Thyroid gland (tissue), 4 donors: ENCODE results near the gene FAM180B. TPM values are rescaled to one million over a fixed set of nuclear protein-coding genes. Genes with fewer than 3 reads are reported as not detected.

ENCODE experiments used
- DNase-seq, 2 donors: peaks; one replicate each; pipeline ENCODE4 v3.0.0-alpha.2; 2019
- H3K27ac ChIP-seq, 3 donors: fragments of 200-600 bp; sonication (generic); 1 replicate in 2 of 3; 2 replicates in 1 of 3; pipeline ENCODE4 v1.5.1; 2016 to 2019; ENCODE audit warnings: mild to moderate bottlenecking in 1 of 3, moderate library complexity in 1 of 3
- H3K27me3 ChIP-seq: fragments of 200-600 bp; sonication (generic); one replicate; pipeline ENCODE4 v1.5.1; 2019
- H3K36me3 ChIP-seq, 2 donors: fragments of 200-600 bp; sonication (generic); one replicate each; pipeline ENCODE4 v1.5.1; 2016 to 2019
- H3K4me1 ChIP-seq, 2 donors: fragments of 200-600 bp; sonication (generic); one replicate each; pipeline ENCODE4 v1.5.1; 2017 to 2019
- H3K4me3 ChIP-seq, 3 donors: fragments of 200-600 bp; sonication (generic); replicated peaks in 1 of 3; 1 replicate in 2 of 3; 2 replicates in 1 of 3; pipeline ENCODE4 v1.5.1; 2016; ENCODE audit warnings: mild to moderate bottlenecking in 1 of 3
- H3K9me3 ChIP-seq: fragments of 200-600 bp; sonication (generic); one replicate; pipeline ENCODE4 v1.5.1; 2017
- CTCF ChIP-seq, 6 experiments: fragments of 200-600 bp in 3 of 6; fragments of 450-650 bp in 3 of 6; sonication (generic) in 3 of 6; IDR thresholded peaks; one replicate each; pipeline ENCODE4 v1.5.1; 2016 to 2019; ENCODE audit warnings: antibody characterized with exemption in 6 of 6, mild to moderate bottlenecking in 2 of 6, inconsistent platforms in 1 of 6, moderate library complexity in 1 of 6
- POLR2A ChIP-seq, 2 donors: fragments of 450-650 bp; IDR thresholded peaks; one replicate each; pipeline ENCODE4 v1.6.1; 2017; ENCODE audit warnings: antibody characterized with exemption in 2 of 2, mild to moderate bottlenecking in 2 of 2, moderate library complexity in 1 of 2
- WGBS, 2 donors: methylation state at CpG; one replicate each; pipeline ENCODE4 v1.1.5; 2017; 5-methylcytosine and 5-hydroxymethylcytosine counted together
- intact Hi-C: fragments of 100-400 bp; cut with DNase I; formaldehyde crosslinking; loops from one replicate; pipeline ENCODE4 v1.15.1; 2023
- total RNA-seq, 4 donors: library from RNA; depleted of rRNA; stranded (reverse); fragments of >200 nt; gene quantifications; one replicate each; pipeline ENCODE4 v1.2.3, GENCODE V29; 2016

The FAM180B gene
- 1 to 10 TPM in 3 of 4 donors, under 1 TPM in 1; 0.83 to 3.1 (median 1.4) TPM for total RNA-seq

- peaks cover 32 to 37% of the 10 kb centered on the region in 2 donors for H3K36me3 ChIP-seq
- no peak within 1 kb of the TSS for H3K27ac ChIP-seq
Observed at GRCh38 chr11:47586098-47586855, at the start of gene FAM180B. Gene FAM180B, plus strand, starts transcription at chr11:47586678. Its CDS starts 91 bp downstream, at chr11:47586769.

GRCh38 chr11:47536915-47537314 lies 49.6 kb upstream of the FAM180B start:
- intact Hi-C loops, result no loop called here
- 55 to 63% methylated on average over 3 of the region's 3 CpGs for WGBS, 2 donors
- H3K36me3 ChIP-seq, result no peaks in the 10 kb centered on the region
- TF ChIP-seq POLR2A (IDR thresholded peaks at IDR 0.05), result no peak
- no peak for TF ChIP-seq CTCF (IDR thresholded peaks at IDR 0.05)
- no peaks in the 10 kb centered on the region for H3K27me3 ChIP-seq
- H3K4me1 ChIP-seq, result peaks cover 40 to 64% of the 10 kb centered on the region in 2 donors
- no peak for DNase-seq
- H3K27ac ChIP-seq, result no peak overlapping the region
- no peak overlapping the region for H3K4me3 ChIP-seq
- no peaks in the 10 kb centered on the region for H3K9me3 ChIP-seq

More at GRCh38 chr11:47586098-47586855, at the start of gene FAM180B:
- TF ChIP-seq POLR2A (IDR thresholded peaks at IDR 0.05), result no peak
- TF ChIP-seq CTCF (IDR thresholded peaks at IDR 0.05), result no peak
- intact Hi-C loops, result no loop called here
- DNase-seq, result peak in 1 of 2 donors; percentile 32
- Histone ChIP-seq H3K4me3 (no peak within 1 kb of the TSS), H3K9me3 (no peaks in the 10 kb centered on the region), H3K4me1 (no peaks in the 10 kb centered on the region), H3K27me3 (peaks cover 5% of the 10 kb centered on the region)
- WGBS, 2 donors, result 60 to 73% methylated on average over 10 to 11 of the region's 12 CpGs

GRCh38 chr11:47538741-47539565 lies 47.5 kb upstream of the FAM180B start:
- no peaks in the 10 kb centered on the region for H3K27me3 ChIP-seq
- DNase-seq, result peak; percentile 48 to 57
- 38 to 46% methylated on average over 10 of the region's 10 CpGs for WGBS, 2 donors
- H3K9me3 ChIP-seq, result no peaks in the 10 kb centered on the region
- peak overlapping the region in 2 of 3 donors; percentile 19 to 54 for H3K27ac ChIP-seq
- H3K36me3 ChIP-seq, result no peaks in the 10 kb centered on the region
- intact Hi-C loops, result no loop called here
- TF ChIP-seq CTCF (IDR thresholded peaks at IDR 0.05) (no peak), POLR2A (IDR thresholded peaks at IDR 0.05) (no peak)
- peaks cover 35 to 43% of the 10 kb centered on the region in 2 donors for H3K4me1 ChIP-seq
- H3K4me3 ChIP-seq, result no peak overlapping the region

GRCh38 chr11:47539681-47540039 lies 46.8 kb upstream of the FAM180B start:
- H3K36me3 ChIP-seq, result no peaks in the 10 kb centered on the region
- TF ChIP-seq CTCF (IDR thresholded peaks at IDR 0.05) (no peak), POLR2A (IDR thresholded peaks at IDR 0.05) (no peak)
- no peaks in the 10 kb centered on the region for H3K27me3 ChIP-seq
- DNase-seq, result no peak
- H3K4me1 ChIP-seq, result peaks cover 35 to 38% of the 10 kb centered on the region in 2 donors
- WGBS, 2 donors, result 33 to 35% methylated on average over 2 of the region's 2 CpGs
- intact Hi-C loops, result no loop called here
- H3K27ac ChIP-seq, result peak overlapping the region in 2 of 3 donors; percentile 19 to 54
- no peaks in the 10 kb centered on the region for H3K9me3 ChIP-seq
- H3K4me3 ChIP-seq, result no peak overlapping the region
